OCI-LY7 (cell line): ENCODE results near the gene RABEPK. TPM values are rescaled to one million over a fixed set of nuclear protein-coding genes. Genes with fewer than 3 reads are reported as not detected.
"Not testable (repeated sequence)": the region's sequence is repeated elsewhere in the genome, so short reads cannot be mapped to it uniquely, and the experiment has no call there.

ENCODE experiments used
- BruUV-seq: library from RNA; stranded (reverse); fragments of 400-500 nt; replicated peaks from 2 replicates; lab custom pipeline; 2021; lab: Mats Ljungman, UMichigan
- CTCF ChIA-PET: fragments of 300-600 bp; sonication (Branson Sonifier 250); formaldehyde crosslinking; loops from one replicate; lab custom pipeline; 2022; ENCODE audit warnings: antibody characterized with exemption; ENCODE audit not compliant: unreplicated experiment; lab: Charles Lee
- POLR2A ChIA-PET: fragments of 300-600 bp; sonication (Branson Sonifier 250); formaldehyde crosslinking; loops from one replicate; lab custom pipeline; 2022; ENCODE audit warnings: antibody characterized with exemption; lab: Charles Lee
- DNase-seq: peaks from one replicate; pipeline ENCODE4 v3.0.0-alpha.2; 2015; ENCODE audit warnings: low spot score
- H2AFZ ChIP-seq: fragments of 200-600 bp; sonication (generic), shearing (Covaris generic); 2 replicates; pipeline ENCODE4 v1.6.1; 2014; ENCODE audit warnings: mild to moderate bottlenecking, antibody characterized with exemption, low read length, moderate library complexity
- H3K27ac ChIP-seq: fragments of 200-600 bp; sonication (generic); 2 replicates; pipeline ENCODE4 v1.5.1; 2014; ENCODE audit warnings: mixed run types, low read depth, mild to moderate bottlenecking, moderate library complexity, low read length, inconsistent platforms; ENCODE audit not compliant: poor library complexity, severe bottlenecking
- H3K36me3 ChIP-seq: fragments of 200-600 bp; sonication (generic); 2 replicates; pipeline ENCODE4 v1.6.1; 2014; ENCODE audit warnings: mild to moderate bottlenecking, antibody characterized with exemption, low read length, moderate library complexity, mixed read lengths; ENCODE audit not compliant: insufficient read depth
- H3K4me1 ChIP-seq: fragments of 200-600 bp; sonication (generic); 2 replicates; pipeline ENCODE4 v1.5.1; 2014; ENCODE audit warnings: mild to moderate bottlenecking, low read length; ENCODE audit not compliant: insufficient read depth, poor library complexity, severe bottlenecking
- H3K4me2 ChIP-seq: fragments of 200-600 bp; sonication (generic); 2 replicates; pipeline ENCODE4 v1.6.1; 2014; ENCODE audit warnings: mild to moderate bottlenecking, low read length
- H3K4me3 ChIP-seq: fragments of 200-600 bp; sonication (generic); 2 replicates; pipeline ENCODE4 v1.5.1; 2014; ENCODE audit warnings: mild to moderate bottlenecking, low read depth, low read length; ENCODE audit not compliant: poor library complexity, severe bottlenecking
- H3K79me2 ChIP-seq: fragments of 200-600 bp; sonication (generic); 2 replicates; pipeline ENCODE4 v1.6.1; 2016; ENCODE audit warnings: low read depth, mild to moderate bottlenecking, low read length, moderate library complexity, mixed read lengths; ENCODE audit not compliant: insufficient read depth
- H3K9me2 ChIP-seq: fragments of 200-600 bp; sonication (generic); 2 replicates; pipeline ENCODE4 v1.6.1; 2016; ENCODE audit warnings: mild to moderate bottlenecking, low read length, mixed read lengths; ENCODE audit not compliant: insufficient read depth
- H3K9me3 ChIP-seq: fragments of 200-600 bp; sonication (generic); 2 replicates; pipeline ENCODE4 v1.6.1; 2014; ENCODE audit warnings: mild to moderate bottlenecking, mixed run types, low read length, mixed read lengths
- H4K20me1 ChIP-seq: fragments of 200-600 bp; sonication (generic); 2 replicates; pipeline ENCODE4 v1.6.1; 2014; ENCODE audit warnings: mild to moderate bottlenecking, antibody characterized with exemption, low read length, moderate library complexity, mixed read lengths; ENCODE audit not compliant: insufficient read depth
- EZH2phosphoT487 ChIP-seq: fragments of 200-600 bp; sonication (generic); IDR thresholded peaks from 2 replicates; pipeline ENCODE4 v1.6.1; 2018; ENCODE audit warnings: low read depth, borderline replicate concordance, mild to moderate bottlenecking, mixed run types, antibody characterized with exemption, low read length, moderate library complexity, mixed read lengths
- intact Hi-C: fragments of 100-400 bp; cut with micrococcal nuclease; formaldehyde crosslinking; loops from one replicate; pipeline ENCODE4 v1.10.0; 2022; ENCODE audit not compliant: unreplicated experiment
- total RNA-seq, 2 experiments: library from RNA; depleted of rRNA in 1 of 2; stranded (reverse); fragments of >200 nt in 1 of 2; shearing (Covaris generic) in 1 of 2; gene quantifications; 2 replicates each; pipeline ENCODE4 v1.2.3, GENCODE V29; 2014 to 2022
- TF ChIP-seq, protein P1 (sequence below): fragments of 200-600 bp; sonication (generic); conservative IDR thresholded peaks from 2 replicates; pipeline ENCODE4 v1.5.1; 2014; ENCODE audit warnings: mild to moderate bottlenecking, antibody characterized with exemption, low read length, moderate library complexity, mixed read lengths

The RABEPK gene
- total RNA-seq, 2 experiments from 2014 or later, result 22.9 to 27.0 TPM

DNA sequence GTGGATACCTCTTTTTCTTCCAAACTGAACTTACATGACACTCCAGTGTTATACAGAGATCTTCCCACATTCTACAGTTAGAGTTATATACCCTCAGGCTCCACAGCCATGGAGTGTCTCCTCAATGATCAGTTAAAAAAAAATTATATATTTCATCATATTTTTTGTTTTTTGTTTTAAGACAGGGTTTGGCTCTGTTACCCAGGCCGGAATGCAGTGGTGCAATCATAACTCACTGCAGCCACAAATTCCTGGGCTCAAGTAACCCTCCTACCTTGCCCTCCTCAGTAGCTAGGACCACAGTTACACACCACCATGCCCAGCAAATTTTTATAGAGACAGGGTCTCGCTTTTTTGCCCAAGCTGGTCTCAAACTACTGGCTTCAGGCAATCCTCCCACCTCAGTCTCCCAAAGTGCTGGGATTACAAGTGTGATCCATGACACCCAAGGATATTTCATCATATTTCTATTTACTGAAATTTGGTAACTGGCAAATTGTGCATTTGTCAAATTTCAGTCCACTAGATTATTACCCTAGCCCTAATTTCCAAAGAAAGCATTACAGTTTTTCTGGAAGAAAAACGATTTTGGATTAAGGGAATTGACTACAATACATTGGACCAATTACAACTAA, 38.9 kb upstream of the RABEPK start:
- CTCF ChIA-PET, result no interaction called here
- Histone ChIP-seq H3K4me3 (no peak overlapping the region), H2AFZ (no peak overlapping the region), H3K9me2 (no peaks in the 10 kb centered on the region), H4K20me1 (no peaks in the 10 kb centered on the region), H3K36me3 (peaks cover 52% of the 10 kb centered on the region), H3K4me2 (no peak overlapping the region), H3K27ac (no peak overlapping the region), H3K79me2 (peaks cover 33% of the 10 kb centered on the region; the same call in 1 of the 2 replicates), H3K4me1 (no peaks in the 10 kb centered on the region), H3K9me3 (no peaks in the 10 kb centered on the region)
- POLR2A ChIA-PET, result interaction anchor here (0.6 kb wide), 1 partner anchor 115 kb away, joined by 3 read pairs; no protein-coding TSS in a partner anchor
- no peak for DNase-seq
- BruUV-seq, result no TSS peak
- intact Hi-C loops, result no loop called here
- TF ChIP-seq, protein P1, sequence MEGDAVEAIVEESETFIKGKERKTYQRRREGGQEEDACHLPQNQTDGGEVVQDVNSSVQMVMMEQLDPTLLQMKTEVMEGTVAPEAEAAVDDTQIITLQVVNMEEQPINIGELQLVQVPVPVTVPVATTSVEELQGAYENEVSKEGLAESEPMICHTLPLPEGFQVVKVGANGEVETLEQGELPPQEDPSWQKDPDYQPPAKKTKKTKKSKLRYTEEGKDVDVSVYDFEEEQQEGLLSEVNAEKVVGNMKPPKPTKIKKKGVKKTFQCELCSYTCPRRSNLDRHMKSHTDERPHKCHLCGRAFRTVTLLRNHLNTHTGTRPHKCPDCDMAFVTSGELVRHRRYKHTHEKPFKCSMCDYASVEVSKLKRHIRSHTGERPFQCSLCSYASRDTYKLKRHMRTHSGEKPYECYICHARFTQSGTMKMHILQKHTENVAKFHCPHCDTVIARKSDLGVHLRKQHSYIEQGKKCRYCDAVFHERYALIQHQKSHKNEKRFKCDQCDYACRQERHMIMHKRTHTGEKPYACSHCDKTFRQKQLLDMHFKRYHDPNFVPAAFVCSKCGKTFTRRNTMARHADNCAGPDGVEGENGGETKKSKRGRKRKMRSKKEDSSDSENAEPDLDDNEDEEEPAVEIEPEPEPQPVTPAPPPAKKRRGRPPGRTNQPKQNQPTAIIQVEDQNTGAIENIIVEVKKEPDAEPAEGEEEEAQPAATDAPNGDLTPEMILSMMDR, result no peak
- TF ChIP-seq EZH2phosphoT487, result no peak

- H3K36me3 ChIP-seq, result peaks cover 48% of the 10 kb centered on the region
- BruUV-seq, DNase-seq, H3K4me1 ChIP-seq, H3K27ac ChIP-seq, H2AFZ ChIP-seq, POLR2A ChIA-PET, H3K9me2 ChIP-seq, H3K4me2 ChIP-seq, H3K4me3 ChIP-seq, H3K9me3 ChIP-seq, CTCF ChIA-PET, H4K20me1 ChIP-seq, intact Hi-C loops: not testable (repeated sequence)
- peaks cover 37% of the 10 kb centered on the region; the same call in 1 of the 2 replicates for H3K79me2 ChIP-seq
Measured at GRCh38 chr9:125162891-125163290, 37.5 kb upstream of the RABEPK start.

GRCh38 chr9:125166762-125167161, 33.6 kb upstream of the RABEPK start:
- Histone ChIP-seq H3K4me1 (no peaks in the 10 kb centered on the region), H3K4me3 (no peak overlapping the region), H3K27ac (no peak overlapping the region), H4K20me1 (no peaks in the 10 kb centered on the region), H3K9me3 (no peaks in the 10 kb centered on the region), H3K9me2 (no peaks in the 10 kb centered on the region), H3K4me2 (no peak overlapping the region), H2AFZ (no peak overlapping the region), H3K79me2 (peaks cover 27% of the 10 kb centered on the region; the same call in 1 of the 2 replicates), H3K36me3 (peaks cover 56% of the 10 kb centered on the region)
- intact Hi-C loops, result no loop called here
- ChIA-PET POLR2A (interaction anchor here (0.6 kb wide), 2 partner anchors 18 to 232 kb away, joined by 3 read pairs; no protein-coding TSS in a partner anchor), CTCF (no interaction called here)
- no peak for TF ChIP-seq EZH2phosphoT487
- TF ChIP-seq, protein P1, result no peak
- BruUV-seq, result no TSS peak
- no peak for DNase-seq
